ENCODE data around the gene ZFHX3. TPM values are rescaled to one million over a fixed set of nuclear protein-coding genes. Genes with fewer than 3 reads are reported as not detected.

Gene ZFHX3
- total RNA-seq, 1 experiment from 2014 or later = 3.5 TPM

DNA sequence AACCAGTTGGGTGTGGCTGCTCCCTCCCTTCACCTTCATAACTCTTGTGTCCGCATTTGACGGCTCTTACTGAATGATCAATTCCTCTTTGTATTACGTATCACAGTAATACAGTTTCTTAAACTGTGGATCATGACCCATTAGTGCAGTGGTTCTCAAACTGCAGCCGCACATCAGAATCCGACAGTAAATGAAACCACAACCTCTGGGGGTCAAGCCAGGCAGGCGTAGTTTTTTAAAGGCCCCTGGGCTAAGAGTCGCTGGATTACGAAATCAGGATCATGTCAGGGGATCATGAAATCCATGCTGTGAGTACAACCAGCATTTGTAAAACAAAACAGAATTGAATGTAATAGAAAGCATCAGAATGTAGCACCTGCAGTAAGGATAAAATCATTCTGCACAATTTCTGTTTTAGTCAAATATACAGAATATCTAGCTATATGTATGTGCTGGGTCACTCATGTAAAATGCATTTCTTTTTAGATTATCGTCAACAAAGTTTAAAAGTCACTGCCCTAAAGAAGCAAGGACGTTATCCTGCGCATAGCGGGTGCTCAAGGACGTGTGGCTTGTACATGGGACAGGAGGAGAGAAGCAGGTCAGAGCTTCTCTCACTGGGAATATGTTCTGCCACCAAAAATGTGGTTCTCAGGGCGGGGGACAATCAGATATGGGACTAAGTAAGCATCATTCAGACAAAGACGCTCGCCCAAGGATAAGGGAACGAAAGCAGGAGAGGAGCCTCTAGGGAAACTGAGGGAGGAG, 113.1 kb downstream of the ZFHX3 start:
- no peak for DNase-seq (ENCODE audit: low spot score)

DNA sequence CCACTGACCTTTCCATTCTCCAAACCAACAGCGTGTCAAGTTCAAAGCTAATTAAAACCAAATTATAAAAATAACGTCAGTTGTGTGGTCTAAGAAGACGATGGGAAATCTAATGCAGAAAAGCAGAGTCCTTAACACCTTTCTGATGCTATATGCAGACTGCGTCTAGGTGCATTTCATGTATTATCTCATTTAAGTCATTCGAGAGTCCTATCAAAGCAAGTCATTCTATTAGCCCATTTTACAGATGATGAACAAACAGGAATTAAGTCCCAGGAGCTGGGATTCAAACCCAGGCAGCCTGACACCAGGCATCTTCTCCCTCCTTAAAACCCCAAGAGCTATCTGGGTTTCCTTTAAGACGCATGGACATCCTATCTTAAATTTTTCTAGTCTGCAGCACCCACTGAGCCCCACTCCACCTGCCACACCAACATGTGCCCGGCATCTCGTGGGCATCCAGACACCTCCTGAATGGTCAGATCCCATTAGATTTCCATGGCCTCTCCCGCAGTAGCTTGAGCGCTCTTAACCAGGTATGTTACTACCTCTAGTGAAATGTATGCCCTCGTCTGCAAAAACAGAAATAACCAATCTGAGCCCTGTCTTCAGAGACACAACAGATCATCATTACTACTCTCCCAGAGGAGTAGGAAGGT, 115.1 kb downstream of the ZFHX3 start:
- no peak for DNase-seq (ENCODE audit: low spot score)

DNA sequence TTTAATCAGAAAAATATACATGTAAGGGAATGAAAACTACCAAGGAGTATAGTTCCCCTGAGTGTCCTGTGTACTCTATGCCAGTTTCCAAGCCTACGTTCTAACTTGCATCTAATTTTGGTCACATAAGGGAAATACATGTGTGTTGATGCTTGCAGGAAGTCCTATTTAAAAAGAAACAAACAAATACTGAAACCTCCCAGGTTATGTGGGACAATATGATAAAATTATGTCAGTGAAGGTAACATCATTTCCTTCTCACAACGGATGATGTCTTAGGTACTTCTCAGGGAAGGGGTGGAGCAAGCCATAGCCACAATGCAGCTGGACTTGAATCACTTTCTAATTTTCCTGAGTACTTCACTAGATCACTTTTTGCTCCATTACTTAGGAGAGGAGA, 115.9 kb downstream of the ZFHX3 start:
- no peak for DNase-seq (ENCODE audit: low spot score)

DNA sequence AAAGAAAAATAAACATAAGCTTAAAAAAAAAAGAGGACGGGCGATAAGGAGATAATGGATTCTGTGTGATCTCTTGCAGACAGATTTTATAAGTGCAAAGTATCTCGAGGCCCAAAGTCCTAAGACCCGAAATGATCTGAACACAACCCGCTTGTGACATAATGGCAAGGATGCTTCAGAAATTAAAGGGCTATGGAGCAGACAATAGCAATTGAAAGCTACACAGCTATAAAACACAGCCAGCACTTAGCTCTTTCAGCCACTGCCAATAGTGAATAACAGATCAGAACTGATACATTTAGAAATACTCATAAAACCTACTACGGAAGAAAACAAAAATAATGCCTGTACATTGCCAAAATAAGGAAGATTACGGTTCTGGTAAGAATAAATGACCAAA, 117.5 kb downstream of the ZFHX3 start:
- no peak for DNase-seq (ENCODE audit: low spot score)

DNA sequence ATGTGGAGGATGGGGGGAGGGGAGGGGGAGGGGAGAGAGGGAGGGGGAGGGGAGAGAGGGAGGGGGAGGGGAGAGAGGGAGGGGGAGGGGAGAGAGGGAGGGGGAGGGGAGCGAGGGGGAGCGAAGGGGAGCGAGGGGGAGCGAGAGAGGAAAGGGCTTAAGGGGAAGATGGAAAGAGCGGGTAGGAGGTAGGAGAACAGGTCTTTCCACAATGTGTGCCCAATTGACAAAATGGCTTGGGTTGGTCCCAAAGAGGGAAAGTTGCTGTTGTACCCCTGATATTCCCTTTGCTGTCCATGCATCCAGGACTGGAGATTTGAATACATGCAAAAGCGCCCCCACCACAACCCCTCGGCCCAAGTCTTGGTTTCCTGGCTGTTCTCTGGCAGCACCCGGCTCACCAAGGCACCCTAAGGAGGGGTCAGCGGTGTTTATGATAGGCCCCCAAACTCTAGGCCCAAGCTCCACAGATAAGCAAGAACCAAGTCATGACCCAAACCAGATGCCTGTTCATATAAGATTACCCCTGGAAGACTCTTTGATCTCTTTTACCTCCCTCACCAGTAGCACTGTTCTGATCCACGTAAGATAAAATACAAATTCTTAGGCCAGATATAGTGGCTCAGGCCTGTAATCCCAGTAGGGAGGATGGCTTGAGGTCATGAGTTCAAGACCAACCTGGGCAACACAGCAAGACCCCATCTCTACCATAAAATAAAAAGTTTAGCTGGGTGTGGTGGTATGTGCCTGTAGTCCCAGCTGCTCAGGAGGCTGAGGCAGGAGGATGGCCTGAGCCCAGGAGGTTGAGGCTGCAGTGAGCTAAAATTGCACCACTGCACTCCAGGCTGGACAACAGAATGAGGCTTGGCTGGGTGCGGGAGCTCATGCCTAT, 119.6 kb downstream of the ZFHX3 start:
- no peak for DNase-seq (ENCODE audit: low spot score)

DNA sequence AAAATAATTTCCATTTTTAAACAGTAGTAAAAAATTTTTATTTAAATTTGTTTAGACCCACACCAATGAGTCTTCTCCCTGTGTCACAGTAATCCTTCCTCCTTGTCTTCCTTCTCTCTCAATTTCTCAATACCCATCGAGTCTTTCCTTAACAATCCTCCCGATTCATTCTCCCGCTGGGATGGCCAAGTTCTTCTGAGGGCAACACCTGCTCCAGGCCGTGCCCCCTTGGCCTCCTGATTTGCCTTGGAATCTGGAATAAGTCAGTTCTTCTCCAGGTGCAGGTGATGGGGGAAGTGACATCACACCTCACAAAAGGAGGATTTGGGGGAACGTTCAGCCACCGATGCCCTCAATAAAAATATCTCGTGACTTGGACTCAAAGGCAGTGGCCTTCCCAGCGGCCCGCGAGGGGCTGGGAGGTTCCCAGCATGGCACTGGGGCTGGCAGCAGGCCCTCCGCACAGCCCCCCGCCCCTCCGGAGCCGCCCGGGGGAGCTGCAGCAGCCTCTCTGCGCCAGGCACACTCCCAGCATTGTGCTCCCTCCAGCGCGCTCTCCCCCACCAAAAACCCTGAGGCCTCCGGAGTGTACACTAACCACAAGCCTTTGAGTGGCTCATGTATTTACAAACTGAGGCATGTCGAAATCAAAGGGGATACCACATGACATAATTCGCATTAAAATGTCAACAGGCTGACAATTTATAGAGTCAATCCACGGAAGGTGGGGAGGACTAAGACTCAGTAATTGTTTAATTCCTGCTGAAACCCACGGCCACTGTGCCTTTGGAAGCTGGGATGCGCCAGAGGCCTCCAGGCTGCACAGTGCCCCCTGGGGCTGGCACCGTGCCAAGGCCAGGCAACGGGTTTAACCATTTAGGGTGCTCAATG, 120.5 kb downstream of the ZFHX3 start:
- peak; percentile 42 for DNase-seq (ENCODE audit: low spot score)

- DNase-seq (ENCODE audit: low spot score) = no peak
Observed at GRCh38 chr16:72926177-72927070, 121.5 kb downstream of the ZFHX3 start.

GRCh38 chr16:72925631-72925979, 122.3 kb downstream of the ZFHX3 start:
- no peak for DNase-seq (ENCODE audit: low spot score)

DNA sequence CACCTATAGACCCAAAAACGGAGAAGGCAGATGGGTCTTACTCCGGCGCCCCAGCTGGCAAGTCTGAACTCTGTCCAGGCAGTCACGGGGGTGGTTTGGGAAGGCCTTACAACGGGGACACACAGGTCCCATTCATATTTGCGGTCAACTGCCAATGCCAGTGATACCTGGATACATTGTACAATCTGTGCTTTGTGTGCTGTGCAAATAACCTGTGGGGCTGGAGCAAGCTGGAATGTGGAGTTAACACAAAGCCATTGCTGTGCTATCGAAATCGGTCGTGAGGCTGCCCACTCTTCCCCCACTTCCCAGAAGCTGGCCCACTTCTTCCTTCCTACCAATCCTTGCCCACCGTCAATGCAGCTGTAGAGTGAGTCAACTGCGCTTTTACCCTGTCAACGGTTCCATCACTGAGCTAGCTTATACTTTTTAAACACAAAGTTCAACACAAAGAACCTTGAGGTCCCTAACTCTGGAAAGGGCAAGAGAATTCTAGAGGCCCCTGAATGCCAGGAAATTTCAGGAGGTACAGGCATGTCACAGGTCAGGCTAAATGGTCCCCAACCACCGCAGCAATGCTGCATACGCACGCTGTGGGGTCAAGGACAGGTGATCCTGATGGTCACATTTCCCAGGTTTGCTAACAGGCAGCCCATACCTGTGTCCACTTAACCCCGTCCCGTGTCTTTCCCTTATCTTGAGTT, 122.8 kb downstream of the ZFHX3 start:
- no peak for DNase-seq (ENCODE audit: low spot score)

- DNase-seq (ENCODE audit: low spot score) = no peak
Observed at GRCh38 chr16:72924537-72924926, 123.4 kb downstream of the ZFHX3 start.

- DNase-seq (ENCODE audit: low spot score) = no peak
Observed at GRCh38 chr16:72923757-72924156, 124.2 kb downstream of the ZFHX3 start.

- no peak for DNase-seq (ENCODE audit: low spot score)
Observed at GRCh38 chr16:72922714-72923113, 125.2 kb downstream of the ZFHX3 start.

DNA sequence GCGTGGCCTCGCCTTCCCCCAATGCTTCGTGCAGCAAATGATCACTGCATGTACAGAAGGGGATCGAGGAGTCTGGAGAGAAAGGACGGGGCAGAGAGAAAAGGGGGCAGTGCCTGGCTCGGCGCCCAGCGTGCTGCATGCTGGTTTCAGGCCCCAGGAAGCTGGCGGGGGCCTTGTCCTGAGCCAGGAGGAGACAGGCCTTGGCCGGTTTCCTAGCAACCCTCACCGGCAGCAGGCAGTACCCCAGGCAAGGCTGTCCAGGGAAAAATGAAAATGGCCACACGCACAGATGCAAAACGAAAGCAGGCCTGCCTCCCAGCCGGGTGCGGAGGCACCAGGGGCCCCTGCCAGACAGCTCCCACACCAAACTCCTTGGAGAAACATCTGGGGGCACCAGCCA, 126.3 kb downstream of the ZFHX3 start:
- DNase-seq (ENCODE audit: low spot score) = no peak

- no peak for DNase-seq (ENCODE audit: low spot score)
Observed at GRCh38 chr16:72921106-72921505, 126.8 kb downstream of the ZFHX3 start.

- DNase-seq (ENCODE audit: low spot score) = no peak
Observed at GRCh38 chr16:72917051-72917450, 130.9 kb downstream of the ZFHX3 start.

GRCh38 chr16:72915331-72915730, 132.6 kb downstream of the ZFHX3 start:
- DNase-seq (ENCODE audit: low spot score) = no peak

DNA sequence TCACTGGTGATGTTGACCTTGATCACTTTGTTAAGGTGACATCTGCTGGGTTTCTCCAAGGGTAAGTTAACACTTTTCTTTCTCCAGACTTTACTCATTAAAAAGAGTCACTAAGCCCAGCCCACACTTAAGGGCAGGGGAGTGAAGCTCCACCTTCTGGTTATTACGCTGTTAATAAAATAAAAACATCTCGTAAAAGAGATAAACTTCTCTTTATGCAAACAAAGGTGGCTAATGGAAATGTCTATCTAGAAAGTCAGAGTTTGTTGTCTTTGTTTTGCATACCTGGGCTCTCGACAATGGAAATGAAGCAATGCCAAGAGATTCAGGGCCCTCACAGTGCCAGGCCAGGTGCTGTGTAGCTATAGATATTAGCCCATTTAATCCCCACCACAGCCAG, 134.4 kb downstream of the ZFHX3 start:
- DNase-seq (ENCODE audit: low spot score) = peak; percentile 47

GRCh38 chr16:72911971-72912370, 136.0 kb downstream of the ZFHX3 start:
- no peak for DNase-seq (ENCODE audit: low spot score)

- no peak for DNase-seq (ENCODE audit: low spot score)
Observed at GRCh38 chr16:72910875-72911274, 137.1 kb downstream of the ZFHX3 start.

DNA sequence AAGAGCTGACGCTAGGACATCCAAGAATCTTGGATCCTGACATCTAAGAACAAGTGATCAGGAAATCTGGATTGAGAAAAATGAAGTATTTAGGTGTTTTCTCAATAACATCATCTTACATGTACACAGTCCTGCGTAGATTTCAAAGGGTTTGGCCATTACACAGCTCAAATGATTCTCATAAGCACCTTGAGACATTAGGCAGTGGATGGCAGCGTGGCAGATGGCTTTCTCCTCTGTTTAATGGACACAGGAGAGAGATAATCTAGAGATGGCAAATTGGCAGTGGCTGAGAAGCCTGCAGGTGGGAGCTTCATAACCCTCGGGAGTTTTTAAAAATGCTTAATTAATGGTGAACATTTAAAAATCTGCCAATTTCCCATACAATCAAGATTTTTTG, 137.5 kb downstream of the ZFHX3 start:
- no peak for DNase-seq (ENCODE audit: low spot score)
